WTC11 (cell line): ENCODE measurements around the gene FILIP1L.

Source experiments
- JUN ChIP-seq: sonication (generic); formaldehyde crosslinking; IDR thresholded peaks from 2 replicates; pipeline ENCODE4 v1.8.0; 2023; ENCODE audit warnings: mild to moderate bottlenecking, missing genetic modification reagents
- MXD4 ChIP-seq: fragments of 250-450 bp; sonication (Bioruptor Pico); IDR thresholded peaks from 2 replicates; pipeline ENCODE4 v1.8.0; 2021; ENCODE audit warnings: mild to moderate bottlenecking, moderate library complexity, borderline replicate concordance
- TF ChIP-seq, protein P1 (sequence below): sonication (generic); formaldehyde crosslinking; IDR thresholded peaks from 2 replicates; pipeline ENCODE4 v1.8.0; 2022; ENCODE audit warnings: mild to moderate bottlenecking, missing genetic modification reagents
- TF ChIP-seq, protein P2 (sequence below): sonication (generic); formaldehyde crosslinking; IDR thresholded peaks from 2 replicates; pipeline ENCODE4 v1.8.0; 2022; ENCODE audit warnings: missing genetic modification reagents
- TF ChIP-seq, protein P3 (sequence below): sonication (generic); formaldehyde crosslinking; IDR thresholded peaks from 2 replicates; pipeline ENCODE4 v1.8.1; 2022; ENCODE audit warnings: mild to moderate bottlenecking, missing genetic modification reagents, moderate library complexity, borderline replicate concordance

DNA sequence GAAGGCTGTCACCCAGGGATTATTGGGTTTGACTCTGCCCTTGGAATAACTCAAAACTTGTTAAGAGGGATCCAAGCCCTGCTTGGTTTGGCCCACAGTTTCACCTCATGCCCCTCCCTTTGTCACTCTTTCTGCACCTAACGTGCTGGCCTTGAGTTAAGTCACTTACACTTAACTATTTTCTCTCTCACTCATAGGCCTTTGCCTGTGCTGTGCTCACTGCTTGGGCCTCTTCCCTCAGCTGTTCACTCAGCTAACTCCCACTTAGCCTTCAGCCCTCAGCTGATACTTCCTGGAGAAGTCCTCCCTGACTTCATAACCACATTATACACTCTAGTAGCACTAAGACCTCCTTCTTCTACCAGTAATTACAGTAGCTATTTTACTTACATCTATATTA is 163.4 kb downstream of the FILIP1L start:
- TF ChIP-seq, protein P1, sequence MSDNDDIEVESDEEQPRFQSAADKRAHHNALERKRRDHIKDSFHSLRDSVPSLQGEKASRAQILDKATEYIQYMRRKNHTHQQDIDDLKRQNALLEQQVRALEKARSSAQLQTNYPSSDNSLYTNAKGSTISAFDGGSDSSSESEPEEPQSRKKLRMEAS = no peak
- TF ChIP-seq JUN (CRISPR knock-in tag) (no peak), MXD4 (CRISPR knock-in tag) (no peak)
- TF ChIP-seq, protein P2, sequence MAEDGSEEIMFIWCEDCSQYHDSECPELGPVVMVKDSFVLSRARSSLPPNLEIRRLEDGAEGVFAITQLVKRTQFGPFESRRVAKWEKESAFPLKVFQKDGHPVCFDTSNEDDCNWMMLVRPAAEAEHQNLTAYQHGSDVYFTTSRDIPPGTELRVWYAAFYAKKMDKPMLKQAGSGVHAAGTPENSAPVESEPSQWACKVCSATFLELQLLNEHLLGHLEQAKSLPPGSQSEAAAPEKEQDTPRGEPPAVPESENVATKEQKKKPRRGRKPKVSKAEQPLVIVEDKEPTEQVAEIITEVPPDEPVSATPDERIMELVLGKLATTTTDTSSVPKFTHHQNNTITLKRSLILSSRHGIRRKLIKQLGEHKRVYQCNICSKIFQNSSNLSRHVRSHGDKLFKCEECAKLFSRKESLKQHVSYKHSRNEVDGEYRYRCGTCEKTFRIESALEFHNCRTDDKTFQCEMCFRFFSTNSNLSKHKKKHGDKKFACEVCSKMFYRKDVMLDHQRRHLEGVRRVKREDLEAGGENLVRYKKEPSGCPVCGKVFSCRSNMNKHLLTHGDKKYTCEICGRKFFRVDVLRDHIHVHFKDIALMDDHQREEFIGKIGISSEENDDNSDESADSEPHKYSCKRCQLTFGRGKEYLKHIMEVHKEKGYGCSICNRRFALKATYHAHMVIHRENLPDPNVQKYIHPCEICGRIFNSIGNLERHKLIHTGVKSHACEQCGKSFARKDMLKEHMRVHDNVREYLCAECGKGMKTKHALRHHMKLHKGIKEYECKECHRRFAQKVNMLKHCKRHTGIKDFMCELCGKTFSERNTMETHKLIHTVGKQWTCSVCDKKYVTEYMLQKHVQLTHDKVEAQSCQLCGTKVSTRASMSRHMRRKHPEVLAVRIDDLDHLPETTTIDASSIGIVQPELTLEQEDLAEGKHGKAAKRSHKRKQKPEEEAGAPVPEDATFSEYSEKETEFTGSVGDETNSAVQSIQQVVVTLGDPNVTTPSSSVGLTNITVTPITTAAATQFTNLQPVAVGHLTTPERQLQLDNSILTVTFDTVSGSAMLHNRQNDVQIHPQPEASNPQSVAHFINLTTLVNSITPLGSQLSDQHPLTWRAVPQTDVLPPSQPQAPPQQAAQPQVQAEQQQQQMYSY (CRISPR knock-in tag) = no peak
- TF ChIP-seq, protein P3, sequence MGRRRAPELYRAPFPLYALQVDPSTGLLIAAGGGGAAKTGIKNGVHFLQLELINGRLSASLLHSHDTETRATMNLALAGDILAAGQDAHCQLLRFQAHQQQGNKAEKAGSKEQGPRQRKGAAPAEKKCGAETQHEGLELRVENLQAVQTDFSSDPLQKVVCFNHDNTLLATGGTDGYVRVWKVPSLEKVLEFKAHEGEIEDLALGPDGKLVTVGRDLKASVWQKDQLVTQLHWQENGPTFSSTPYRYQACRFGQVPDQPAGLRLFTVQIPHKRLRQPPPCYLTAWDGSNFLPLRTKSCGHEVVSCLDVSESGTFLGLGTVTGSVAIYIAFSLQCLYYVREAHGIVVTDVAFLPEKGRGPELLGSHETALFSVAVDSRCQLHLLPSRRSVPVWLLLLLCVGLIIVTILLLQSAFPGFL (CRISPR knock-in tag) = no peak
